ENCODE results near the gene NDUFA3.

Gene NDUFA3

DNA sequence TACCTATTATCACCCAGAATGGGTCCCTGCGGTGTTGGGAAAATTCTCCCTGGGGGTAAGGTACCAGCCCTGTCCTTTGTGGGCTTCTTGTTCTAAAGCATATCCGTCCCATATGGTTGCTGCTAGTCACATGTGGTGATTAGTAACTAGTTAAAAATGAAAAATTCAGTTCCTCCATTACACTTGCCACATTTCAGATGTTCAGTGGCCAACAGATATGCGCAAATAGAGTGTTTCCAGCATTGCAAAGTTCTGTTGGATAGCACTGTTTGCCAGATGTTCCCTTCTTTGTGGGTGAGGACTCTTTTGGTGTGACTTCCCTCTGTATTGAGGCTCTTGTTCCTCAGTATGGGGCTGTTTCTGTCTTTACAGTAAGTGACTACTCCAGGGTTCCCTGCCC lies 38.7 kb downstream of the NDUFA3 start:
- DNase-seq: no peak

DNA sequence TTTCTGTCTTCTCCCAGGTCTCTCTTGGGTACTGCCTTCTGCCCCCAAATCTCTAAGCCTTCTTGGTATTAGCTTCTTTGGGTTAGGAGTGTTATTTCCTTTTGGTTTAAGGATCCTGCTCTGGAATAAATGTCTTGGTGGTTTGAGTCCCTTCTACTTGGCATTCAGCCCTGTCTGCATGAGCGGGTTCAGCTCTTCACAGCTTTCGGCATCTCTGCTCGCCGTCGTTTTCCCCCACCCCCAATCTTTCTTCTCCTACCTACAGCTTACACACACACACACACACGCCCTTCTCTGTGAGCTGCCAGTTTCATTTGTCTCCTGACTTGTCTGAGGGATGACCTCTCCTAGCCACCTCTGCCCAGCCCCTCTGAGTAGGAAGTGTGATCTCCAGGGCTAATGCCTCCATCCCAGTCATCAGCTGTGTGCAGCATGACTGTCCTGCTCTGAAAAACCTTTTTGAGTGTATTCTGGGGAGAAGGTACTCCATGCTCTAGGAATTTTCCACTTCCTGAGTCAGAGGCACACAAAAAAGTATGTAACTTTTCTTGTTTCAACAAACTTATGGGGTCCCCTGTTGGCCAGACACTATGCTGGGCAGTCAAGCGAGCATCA lies 39.6 kb downstream of the NDUFA3 start:
- no peak for DNase-seq

DNA sequence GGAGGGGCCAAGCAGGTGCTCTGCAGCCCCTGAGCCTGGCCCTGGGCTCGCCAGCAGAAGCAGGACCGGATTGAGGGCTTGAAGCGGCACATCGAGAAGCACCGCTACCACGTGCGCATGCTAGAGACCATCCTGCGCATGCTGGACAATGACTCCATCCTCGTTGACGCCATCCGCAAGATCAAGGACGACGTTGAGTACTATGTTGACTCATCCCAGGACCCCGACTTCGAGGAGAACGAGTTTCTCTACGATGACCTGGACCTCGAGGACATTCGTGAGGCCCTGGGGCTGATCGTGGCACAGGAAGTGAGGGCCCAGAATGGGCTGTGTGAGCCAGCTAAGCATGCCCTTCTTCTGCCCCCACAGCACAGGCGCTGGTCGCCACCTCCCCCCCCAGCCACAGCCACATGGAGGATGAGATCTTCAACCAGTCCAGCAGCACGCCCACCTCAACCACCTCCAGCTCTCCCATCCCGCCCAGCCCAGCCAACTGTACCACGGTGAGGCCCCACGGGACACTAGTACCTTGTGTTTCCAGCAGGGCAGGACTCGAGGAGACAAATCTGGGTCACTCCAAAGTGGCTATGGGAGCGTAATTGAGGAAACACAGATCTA lies 43.0 kb downstream of the NDUFA3 start:
- DNase-seq: no peak

DNA sequence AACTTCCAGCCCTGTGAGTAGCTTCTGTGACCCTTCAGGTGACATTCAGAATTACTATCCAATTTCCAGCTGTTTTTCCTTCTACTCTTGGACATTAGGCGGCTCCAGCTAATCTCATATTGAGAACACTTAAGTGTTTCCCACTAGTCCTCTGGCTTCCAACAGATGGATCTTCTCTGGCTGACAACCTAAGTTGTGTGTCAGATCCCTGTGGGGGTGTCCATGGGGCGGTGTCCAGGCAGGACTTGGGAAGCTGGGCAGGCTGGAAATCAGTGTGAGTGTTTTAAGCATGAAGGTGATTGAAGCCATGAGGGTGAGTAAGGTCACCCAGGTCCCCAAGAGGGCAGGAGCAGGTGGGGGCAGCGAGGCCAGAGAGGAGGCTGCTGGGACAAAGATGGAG lies 45.0 kb downstream of the NDUFA3 start:
- DNase-seq: no peak

DNA sequence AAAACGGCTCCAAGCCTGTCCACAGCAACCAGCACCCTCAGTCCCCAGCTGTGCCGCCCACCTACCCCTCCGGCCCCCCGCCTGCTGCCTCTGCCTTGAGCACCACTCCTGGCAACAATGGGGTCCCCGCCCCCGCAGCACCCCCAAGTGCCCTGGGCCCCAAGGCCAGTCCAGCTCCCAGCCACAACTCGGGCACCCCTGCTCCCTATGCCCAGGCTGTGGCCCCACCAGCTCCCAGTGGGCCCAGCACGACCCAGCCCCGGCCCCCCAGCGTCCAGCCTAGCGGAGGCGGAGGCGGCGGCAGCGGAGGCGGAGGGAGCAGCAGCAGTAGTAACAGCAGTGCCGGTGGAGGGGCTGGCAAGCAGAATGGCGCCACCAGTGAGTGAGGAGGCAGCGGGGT lies 45.5 kb downstream of the NDUFA3 start:
- no peak for DNase-seq

DNA sequence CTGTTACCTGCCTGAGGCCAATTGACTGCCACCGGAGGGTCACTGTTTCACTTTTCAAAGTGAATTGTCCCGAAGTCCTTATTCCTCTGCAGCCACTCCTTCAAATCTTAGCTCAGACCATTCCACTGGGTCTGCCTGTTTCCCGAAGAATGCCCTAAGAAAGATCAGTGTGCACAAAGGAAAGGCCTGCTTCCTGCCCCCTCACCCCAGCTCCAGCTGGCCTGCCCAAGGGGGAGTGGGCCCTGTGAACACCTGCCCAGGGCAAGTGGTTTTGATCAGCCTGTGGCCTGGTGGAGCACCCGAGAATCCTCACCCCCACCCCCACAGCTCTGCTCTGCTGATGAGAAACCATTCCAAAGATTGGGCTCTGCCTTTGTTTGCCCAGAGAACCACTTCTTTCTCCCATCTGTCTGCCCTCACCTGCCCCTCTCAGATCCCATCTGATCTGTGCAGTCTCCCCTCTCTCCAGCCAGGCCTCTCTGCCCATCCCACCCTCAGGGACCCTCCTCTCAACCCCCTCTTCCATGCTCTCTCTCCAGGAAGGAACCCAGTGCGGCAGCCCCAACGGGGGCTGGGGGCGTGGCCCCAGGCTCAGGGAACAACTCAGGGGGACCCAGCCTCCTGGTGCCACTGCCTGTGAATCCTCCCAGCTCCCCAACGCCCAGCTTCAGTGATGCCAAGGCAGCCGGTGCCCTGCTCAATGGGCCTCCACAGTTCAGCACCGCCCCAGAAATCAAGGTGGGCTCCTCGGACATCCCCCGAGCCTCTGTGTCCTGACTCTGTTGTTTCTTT lies 46.6 kb downstream of the NDUFA3 start:
- DNase-seq: no peak

DNA sequence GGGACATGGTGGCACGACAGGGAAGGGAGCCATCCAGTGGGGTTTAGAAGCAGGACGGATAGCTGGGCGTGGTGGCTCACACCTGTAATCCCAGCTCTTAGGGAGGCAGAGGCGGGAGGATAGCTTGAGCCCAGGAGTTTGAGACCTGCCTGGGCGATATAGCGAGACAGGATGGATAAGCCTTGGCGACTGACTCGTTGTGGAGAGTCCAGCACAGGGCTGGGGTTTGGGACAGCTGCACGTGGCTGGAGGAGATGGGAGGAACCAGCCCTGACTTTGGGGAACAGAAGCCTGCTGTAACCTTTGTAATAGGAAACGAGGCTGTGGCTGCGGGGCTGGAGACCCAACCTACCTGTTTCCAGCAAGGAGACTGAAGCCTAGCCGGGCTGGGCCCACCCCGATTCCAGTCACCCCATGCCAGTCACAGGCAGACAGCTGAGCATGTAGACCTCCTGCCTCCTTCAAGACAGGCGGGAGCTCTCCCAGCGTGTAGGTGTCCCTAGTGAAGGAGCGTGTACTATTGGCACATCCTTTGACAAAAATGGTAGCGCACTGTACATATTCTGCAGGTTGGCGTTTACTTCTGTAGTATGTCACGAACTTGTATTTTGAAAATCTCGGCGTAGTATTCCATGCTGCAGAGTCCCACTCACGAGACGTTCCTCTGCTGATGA lies 48.8 kb downstream of the NDUFA3 start:
- DNase-seq: no peak

DNA sequence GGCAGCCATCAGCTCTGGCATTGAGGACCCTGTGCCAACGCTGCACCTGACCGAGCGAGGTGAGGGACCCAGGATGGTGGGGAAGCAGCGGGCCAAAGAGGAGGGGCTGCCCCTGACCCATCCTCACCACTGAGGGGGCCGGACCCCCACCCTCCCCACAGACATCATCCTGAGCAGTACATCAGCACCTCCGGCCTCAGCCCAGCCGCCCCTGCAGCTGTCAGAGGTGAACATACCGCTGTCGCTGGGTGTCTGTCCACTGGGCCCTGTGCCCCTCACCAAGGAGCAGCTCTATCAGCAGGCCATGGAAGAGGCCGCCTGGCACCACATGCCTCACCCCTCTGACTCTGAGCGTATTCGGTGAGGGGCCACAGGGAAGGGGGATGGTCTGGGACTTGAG lies 49.6 kb downstream of the NDUFA3 start:
- DNase-seq: no peak

DNA sequence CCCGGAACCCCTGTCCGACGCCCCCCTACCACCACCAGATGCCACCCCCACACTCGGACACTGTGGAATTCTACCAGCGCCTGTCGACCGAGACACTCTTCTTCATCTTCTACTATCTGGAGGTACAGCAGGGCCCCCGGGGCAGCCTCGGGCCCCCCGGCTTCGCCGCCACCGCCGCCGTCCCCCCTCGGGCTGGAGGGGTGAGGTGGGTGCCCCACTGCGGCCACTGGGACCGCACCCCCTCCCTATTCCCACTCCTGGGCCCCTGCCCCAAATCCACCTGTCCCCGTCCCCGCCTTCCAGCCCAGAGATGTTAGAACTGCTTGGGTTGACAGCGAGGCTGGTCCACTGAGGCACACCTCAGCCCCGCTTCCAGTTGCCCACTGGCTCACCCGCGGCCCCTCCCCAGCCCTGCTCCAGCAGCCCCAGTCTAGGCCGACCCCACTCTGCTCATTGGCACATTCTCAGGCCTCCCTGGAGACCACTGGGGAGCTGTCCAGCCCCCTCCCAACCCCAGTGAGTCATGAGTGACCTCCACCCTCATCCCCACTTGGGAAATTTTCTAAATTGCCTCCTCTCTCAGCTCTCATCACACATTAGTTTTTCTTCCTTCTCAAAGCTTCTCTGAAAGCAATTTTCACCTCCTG lies 50.3 kb downstream of the NDUFA3 start:
- DNase-seq: no peak

DNA sequence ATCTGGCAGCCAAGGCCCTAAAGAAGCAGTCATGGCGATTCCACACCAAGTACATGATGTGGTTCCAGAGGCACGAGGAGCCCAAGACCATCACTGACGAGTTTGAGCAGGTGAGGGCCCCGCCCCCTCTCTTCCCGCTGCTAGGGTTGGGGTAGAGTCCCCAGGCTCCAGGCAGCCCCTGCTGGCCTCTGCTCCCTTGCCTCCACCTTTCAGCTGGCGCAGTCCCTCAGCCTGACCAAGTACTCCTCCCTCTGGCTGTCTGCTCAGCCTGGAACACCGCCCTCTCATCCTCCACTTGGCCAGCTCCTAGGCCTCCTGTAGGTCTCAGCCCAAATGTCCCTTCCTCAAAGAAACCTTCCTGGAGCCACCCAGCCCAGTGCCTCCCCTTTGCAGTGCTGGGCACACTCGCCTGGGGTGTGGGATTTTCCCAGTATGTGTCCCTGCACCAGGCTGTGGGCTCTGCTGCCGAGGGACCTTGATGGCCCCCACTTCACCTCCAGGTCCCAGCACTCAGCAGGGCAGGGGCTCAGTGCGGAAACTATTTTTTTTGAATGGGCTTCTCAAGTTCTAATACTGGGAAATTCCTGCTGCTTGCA lies 51.2 kb downstream of the NDUFA3 start:
- no peak for DNase-seq

DNA sequence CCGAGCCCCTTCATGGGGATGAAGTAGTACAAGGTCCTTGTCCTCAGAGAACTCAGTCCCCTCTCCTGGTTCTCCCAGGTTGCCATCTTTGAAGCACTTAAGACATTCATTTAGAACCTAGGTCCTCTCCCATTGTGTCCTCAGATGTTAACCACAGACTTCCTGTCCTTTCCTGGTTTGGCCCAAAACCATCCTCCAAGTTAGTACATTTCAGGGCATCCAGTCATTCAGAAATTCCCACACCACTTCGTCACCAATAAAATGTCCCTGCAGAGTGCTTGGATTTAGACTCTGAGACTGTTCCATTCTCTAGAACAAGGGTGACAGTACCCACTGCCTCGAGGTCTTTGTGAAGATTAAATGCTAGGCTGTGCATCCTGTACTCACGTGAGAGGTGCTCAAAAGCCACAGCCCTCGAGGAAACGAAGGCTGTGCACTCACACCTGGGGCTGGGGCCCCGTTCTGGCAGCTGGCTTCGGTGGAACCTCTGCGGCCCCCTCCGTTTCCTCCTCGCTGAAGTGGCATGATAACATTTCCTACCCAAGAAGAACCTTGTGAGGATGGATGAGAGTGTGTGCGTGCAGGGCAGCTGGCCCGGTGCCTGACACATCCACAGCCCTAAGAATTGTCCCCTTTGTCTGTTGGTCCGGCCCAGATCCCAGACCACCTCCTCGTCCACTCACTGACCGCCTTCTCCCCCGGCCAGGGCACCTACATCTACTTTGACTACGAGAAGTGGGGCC lies 52.1 kb downstream of the NDUFA3 start:
- DNase-seq: no peak

DNA sequence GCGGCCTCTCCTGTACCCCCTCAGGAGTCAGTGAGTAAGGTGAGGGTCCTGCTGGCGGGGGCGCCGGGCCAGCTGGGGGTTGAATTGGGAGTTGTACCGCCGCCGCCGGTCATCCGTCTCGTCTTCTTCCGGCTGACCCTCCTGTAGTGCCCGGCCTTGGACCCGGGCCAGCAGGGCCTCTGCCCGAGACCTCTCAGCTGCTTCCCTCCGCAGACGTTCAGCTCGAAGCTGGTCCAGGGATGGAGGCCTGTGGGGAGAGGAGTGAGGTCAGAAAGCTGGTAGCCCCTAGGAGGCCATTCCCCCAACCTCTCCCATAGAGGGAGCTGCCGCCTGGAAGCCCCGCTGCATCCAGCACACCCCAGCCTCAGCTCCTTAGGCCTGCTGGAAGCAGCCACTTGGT lies 53.0 kb downstream of the NDUFA3 start:
- no peak for DNase-seq

DNA sequence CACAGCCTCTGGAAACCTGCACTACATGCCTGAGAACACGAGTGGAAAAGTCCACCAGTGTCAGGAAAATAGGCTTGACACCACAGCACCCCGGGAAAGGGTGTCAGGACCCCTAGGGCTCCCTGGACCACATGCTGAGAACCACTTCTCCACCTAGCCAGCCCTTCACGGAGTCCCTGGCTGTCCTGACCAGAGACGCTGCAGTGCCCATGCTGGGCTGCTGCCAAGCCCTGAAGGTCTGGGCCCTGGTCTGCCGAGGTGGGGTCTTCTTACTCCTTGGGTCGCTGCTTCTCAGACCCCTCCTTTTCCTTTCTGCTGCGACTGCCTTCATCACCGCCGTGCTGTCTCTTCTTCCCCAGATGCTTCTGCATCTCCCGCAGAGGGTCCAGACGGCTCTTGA lies 53.8 kb downstream of the NDUFA3 start:
- no peak for DNase-seq

DNA sequence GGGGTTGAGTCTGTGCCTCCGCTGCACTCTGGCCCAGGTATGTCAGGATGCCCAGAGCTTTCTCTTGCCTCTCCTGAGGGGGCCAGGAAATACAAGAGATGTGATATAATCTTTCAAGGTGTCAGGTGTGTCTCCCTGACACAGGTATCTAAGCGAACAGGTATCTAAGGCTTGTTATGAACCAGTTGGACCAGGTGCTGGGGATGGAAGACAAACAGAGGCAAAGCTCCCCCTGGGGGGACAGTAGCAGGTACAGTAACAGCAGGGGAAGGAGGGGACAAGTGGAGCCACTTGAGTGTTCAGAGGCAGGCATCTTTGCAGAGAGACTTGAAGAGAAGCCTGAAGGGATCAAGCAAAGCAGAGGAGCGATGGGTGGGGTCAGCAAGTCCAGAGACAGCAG lies 54.3 kb downstream of the NDUFA3 start:
- DNase-seq: no peak

Data from NCI-H2029 (cell line).